Esophagus mucosa (tissue), 1 donor: Measurements from ENCODE around the gene EFNA5. TPM values are rescaled to one million over a fixed set of nuclear protein-coding genes. Genes with fewer than 3 reads are reported as not detected.
A peak's percentile ranks its signal among the peaks of the same experiment; 100 is the strongest.
"Not testable (repeated sequence)": the region's sequence is repeated elsewhere in the genome, so short reads cannot be mapped to it uniquely, and the experiment has no call there.

ENCODE experiments used
- ATAC-seq: fragments of 200-7000 bp; cut with Tn5 transposase; one replicate; pipeline ENCODE4 v1.9.1; 2020
- total RNA-seq: library from RNA; stranded (reverse); gene quantifications from one replicate; pipeline ENCODE4 v1.2.4, GENCODE V29; 2023
- donor health status: DM: yes; HTN: yes; CAD: no.

The EFNA5 gene
- total RNA-seq, 1 donor from 2014 or later: 29.7 TPM

DNA sequence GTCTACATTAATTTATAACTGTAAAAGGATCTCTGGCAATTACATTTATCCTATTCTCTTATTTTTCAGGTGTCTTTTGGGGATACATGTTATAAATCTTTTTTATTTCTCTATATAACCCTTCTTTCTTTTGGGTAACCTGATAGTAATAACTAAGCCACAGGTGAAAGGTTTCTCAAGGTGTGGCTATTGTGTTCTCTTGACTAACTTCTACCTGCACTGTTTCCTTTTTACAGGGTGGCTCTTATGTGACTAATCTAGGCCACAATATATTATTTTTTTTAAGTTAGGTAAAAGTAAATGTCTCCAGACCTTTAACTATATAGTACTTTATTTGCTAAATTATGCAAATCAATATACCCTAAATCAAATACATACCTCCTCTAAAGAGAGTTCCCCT lies 193.2 kb downstream of the EFNA5 start:
- peak; percentile 80 for ATAC-seq

DNA sequence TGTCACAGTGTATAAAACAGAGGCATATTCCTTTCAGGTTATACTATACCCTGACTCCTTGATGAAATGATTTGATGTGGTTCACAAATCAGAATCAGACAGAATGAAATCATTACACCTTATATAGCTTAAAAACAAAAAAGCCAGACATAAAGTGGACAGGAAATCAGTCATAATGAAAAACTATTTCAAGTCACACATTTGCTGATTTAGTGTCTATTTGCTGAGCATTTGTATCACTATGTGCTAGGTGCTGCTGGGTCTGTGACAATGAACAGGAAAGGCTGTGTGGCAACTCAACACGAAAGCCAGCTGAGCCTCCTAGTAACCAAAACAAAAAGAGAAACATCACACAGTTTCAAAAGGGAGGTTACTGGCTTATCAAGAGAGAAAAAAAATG lies 194.0 kb downstream of the EFNA5 start:
- peak; percentile 42 for ATAC-seq

DNA sequence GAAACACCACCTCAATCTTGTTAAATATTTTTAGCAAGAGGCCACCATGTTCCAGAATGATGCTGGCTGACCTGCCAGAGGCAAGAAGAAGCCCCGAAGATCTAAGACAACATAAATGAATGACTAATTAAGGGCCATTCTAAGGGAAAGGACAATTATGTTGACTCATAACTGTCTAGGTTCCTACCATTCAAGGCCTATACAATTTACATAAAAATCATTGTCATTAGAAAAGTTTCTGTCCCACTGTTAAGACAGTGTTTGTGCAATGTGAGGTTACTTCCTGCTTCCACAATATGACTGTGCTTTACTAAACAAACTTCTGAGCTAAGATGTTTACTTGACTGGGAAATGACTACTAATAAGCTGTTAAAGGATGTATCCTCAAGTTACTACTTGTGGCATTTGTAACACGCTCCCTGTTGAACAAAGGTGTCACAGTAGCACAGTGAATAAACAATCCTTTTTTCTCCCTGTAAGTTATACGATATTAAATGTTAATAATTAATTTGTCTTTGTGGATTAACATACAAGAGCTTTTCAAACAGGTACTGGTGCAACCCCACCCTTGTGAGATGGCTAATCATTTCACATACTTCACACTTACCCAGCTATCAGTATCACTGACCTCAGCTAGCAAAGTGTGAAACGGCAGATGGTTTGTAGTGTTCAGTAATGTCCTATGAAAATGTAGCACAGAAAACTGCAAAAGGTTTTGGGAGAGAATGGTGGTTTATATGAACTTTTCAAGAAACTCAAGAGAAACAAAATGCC lies 195.8 kb downstream of the EFNA5 start:
- peak; percentile 74 for ATAC-seq

DNA sequence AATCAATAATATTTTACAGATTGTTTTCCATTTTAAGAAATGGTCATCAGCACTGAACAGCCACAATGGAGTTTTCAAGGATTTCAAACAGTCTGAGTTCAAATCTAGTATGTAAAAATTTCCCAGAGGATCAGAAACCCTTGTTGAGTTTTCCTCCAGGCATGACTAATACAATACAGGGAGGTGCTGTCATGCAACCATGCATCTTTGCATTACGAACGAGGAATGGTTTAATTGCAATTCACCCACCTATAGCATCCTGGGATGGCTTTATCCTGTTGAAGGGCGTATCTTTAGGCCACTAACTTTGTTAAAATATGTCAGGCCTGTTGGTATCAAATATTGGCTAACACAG lies 196.4 kb downstream of the EFNA5 start:
- ATAC-seq: no peak

DNA sequence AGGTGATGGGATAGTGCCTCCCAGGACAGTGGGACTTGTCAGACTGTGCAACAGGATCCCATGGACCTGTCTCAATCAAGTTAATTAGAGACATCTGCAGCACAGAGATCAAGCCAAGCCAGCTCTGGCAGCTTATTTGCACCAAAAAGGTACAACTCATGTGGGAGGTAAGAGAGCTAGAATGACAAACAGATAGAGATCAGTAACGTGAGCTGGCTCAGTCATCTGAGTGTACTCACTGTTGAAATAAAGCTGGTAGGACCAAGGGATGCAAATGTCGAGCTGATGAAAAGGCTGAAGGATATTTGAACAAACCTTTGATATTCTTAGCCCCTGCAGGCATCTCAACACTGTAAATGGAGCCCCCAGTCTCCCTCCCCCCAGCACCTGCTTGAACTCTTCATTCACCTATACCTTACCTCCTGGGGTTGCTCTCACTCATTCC lies 198.1 kb downstream of the EFNA5 start:
- ATAC-seq: no peak

DNA sequence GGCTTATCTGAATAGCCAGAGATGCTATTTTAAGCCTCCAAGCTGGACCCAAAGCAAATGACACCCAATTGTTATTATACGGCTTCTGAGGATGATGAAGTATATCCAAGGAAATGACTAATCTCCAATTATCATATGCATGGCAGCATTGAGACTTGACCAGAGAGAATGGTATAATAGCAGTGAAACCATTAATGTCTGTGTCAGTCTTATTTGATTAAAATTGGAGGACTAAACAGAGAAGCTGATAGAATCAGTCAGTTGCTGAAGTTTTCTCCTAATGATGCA lies 200.5 kb downstream of the EFNA5 start:
- no peak for ATAC-seq

DNA sequence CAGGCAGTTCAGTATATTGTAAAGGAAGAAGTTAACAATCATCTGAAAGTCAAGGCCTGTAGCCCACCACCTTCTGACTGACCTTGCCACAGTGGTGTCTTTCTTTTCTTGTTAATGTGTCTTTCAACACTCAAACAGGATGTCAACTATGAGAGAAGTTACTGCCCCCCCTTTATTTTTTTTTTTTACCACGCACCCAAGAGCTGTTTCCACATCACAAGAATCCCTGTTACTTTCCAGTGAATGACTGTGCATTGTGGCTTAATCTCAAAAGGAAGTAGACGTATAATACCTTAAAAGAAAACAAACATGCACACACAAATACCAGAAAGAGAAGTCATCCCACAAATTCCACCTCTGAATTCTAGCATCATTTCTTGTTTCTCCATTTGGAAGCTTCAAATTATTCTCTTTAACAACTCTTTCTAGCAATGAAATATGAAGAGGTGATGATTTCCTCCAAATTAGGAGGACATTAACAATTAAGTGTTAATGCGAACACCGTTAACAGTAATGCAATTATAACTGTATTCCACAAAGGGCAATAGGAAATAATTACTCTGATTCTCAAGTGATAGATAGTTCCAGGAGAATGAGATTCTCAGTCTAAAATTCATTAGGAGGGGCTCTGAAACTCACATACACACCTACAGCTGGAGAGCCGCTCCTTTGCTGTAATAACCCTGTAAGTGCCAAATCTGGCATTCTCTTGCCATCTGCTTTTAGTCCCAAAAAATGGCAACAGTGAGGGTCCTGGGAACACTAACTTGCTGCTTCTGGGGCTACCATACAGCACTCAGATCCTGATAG lies 201.0 kb downstream of the EFNA5 start:
- peak; percentile 56 for ATAC-seq

DNA sequence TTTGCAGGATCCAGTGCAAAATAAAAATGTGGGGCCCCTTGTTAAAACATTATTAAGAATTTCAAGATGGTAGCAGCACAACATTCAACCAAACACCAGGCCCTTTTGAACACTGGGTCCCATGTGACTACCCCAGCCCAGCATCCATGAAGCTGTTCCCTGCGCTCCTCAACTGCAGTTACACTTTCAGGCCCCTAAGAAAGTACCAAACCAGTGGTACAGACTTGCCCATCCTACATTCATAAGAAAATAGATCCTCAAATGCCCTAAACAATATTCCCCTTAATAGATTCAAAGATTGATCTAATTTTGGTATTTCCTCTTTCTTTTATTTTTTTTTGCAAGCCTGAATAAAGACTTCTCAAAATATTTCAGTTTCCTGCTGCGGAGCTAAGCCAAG lies 201.7 kb downstream of the EFNA5 start:
- ATAC-seq: no peak

DNA sequence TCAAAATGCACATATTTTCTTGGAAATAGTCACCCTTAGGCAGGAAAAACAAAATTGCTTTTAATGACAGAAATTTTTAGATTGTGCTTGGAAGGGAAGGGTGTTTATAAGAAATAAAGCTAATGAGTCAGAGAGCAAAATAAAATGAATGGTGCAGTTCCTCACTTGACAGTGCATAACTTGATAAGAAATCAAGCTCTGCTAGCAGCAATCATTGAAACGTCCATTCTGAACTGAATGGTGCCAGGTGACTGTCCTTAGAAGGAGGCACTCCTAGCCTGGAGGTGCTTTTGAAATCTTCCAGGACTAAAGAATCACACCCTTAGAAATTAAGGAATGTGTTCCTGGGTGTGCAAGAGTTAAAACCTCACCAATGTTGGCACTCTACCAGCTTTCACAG lies 202.5 kb downstream of the EFNA5 start:
- no peak for ATAC-seq

DNA sequence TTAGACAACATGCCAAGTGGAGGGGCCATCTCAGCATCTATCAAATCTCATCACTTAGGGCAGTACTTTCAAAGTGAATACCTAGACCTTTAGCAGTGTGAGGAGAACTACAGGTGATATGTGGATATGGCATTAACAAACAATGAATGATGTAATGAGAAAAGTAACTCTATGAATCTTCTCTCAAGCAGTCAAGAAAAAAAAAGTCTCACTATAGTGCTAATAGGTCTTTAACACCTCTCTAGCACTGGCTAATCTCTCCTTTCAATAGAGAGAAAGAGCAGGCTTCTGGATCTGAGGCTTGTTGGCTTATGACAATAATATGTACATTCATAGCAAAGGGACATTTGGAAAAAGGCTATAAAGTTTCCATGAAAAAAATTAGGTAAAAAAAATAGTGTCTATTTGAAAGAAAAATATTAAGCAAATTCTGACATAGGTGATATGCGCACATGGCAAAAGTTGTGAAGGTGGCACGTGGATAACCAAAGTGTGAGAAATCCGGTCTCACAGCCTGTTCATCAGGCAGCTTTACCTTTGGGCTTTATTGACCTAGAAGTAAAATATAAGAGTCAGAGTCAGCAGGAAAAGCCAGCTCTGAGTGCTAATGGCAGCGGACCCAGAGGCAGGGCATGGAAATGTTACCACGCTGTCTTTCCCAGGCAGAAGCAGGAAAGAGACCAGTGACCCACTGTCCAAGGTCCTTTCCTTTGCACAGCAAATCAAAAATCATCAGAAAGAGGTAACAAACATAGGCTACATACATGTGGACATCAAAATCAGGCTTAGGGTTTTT lies 203.4 kb downstream of the EFNA5 start:
- ATAC-seq: peak; percentile 52

DNA sequence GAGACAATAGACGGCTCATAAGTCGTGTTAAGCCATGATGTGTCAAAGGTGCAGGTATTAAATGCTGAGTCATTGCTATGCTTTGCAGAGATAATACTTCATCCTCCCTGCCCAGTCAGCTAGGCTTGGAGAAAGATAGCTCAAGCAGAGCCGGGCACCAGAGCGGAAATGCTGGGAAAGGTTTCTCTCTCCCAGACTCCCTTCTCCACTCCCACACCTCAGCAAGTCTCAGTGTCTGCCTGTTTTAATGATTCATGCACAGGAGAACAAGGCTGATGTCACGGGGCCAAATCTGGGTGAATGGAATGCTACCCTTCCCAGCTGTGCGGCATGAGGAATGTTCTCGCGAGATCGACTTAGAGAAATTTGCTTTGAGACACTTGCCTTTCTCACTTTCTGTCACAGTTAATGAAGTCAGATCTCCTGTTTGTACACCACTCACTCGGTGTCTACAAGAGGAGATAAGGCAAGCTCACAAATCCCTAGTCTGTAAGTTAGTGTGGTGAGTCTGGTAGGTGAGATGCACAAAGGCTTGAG lies 204.4 kb downstream of the EFNA5 start:
- peak; percentile 94 for ATAC-seq

DNA sequence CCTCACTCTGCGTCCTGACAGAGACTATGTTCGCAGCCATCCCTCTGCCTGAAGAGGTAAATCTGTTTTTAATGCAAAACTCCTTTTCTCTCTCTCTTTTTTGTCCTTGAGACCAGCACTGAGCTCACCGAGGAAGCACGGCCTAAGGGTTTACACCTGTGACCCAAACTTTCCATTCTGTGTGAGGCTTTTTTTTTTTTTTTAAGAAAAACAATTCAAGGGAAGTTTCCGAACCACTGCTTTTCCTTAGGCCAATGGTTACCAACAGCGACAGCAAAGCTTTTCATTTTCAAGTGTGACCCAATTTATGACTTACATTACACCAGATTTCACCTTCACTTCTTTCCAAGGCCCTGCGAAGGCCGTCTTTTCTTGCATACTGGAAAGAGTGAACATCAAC lies 205.9 kb downstream of the EFNA5 start:
- ATAC-seq: no peak

DNA sequence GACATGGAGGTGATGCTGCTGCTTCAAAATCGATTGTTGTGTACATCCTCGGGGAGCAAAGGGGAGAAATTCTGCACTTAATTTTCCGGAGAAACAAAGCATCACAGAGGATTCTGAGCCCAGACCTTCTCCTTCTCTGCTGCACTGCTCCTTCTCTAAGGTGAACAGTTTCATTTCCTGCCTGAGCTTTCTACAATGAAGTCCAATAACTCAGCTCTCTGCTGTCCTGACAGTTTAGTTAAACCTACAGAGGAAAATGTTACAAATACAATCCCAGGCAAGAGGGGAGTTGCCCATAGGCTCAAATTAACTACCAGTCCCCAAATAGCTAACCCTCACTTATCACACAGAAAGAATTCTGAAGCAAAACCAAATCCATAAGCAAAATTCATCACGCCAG lies 206.3 kb downstream of the EFNA5 start:
- no peak for ATAC-seq

DNA sequence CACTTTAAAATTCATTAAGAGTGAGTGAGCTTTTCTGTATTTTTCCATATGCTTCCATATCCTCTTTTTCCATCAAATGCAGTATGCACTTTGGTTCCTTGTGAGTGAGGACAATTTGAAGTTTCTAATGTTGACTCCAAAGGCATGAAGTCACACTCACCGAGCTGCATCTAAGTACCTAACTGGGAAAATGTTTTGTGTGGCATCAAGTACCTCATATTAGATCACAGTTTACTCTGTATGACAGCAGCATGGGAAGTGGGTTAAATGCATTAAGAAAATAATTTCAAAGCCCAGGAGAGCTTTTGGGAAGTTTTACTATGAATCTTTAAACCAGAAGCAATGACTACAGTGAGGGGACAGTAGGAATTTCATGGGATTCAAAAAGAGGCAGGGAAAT lies 207.0 kb downstream of the EFNA5 start:
- no peak for ATAC-seq

DNA sequence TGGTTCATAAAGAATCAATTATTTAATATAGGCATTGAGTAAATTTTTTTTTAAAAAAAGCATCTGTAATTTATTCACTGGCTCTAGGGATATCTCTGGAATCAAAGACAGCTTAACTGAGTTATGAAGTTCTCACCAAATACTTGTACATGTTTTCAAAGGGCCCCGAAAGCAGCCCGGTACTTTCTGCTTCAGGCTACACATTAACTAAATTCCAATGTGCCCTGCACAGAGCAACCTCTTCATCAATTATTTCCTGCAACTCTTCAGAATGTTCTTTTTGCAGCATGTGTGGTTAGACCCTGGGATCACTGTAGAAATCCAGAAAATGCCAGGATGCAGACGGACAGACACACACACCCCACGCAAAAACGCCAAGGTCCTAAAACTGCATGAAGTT lies 209.0 kb downstream of the EFNA5 start:
- ATAC-seq: no peak

DNA sequence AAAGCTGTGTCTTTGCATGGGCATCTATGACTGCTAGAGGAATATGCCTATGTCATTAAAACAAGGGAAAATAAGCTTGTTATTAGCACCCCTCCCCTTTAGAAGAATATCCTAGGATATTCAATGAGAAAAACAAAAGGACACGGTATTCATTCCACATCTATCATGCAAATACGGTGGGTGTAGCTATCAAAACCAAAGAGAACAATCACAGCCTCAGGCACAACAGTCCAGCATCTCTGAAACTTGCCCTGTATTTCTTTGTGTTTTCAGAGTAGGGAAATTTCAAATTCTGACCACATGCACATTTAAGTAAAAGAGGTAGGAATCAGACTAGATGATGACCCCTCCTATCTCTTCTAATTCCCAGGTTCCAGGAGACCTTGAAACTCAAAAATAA lies 209.9 kb downstream of the EFNA5 start:
- no peak for ATAC-seq

DNA sequence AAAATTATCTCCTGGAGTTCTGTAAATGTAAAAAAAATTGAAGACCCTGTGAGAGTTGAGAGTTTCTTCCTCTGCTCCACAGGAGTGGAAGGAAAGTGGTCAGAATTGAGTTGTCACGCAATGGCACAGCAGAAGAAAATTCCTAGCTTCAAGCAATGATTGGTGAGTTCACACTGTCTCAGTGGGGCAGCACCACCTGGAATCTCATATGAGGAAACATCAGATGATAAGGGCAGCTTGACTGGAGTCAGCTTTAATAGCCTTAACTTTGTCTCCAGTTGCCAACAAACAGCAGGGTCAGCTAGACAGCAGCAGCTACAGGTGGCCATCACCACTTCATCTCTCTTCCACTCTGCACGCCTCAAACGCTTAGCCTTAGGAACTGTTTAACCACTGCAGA lies 211.1 kb downstream of the EFNA5 start:
- no peak for ATAC-seq

DNA sequence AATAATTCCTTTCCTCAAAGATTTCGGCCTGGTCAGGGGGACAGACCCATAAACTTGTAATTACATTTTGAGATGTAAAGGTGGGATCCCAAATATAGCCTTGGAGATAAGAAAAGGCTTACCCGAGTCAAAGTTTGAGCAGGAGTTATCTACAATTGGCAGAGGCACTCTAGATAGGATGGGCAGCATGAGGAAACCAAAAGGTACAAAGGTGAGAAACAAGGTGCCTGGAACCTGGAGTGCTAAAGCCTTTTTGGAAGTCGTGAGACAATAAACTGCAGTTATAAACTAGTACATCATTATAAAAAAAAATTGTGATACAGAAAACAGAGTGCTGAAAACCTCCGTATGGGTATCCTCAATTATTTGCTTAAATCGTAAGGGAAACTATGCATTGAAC lies 212.4 kb downstream of the EFNA5 start:
- no peak for ATAC-seq

DNA sequence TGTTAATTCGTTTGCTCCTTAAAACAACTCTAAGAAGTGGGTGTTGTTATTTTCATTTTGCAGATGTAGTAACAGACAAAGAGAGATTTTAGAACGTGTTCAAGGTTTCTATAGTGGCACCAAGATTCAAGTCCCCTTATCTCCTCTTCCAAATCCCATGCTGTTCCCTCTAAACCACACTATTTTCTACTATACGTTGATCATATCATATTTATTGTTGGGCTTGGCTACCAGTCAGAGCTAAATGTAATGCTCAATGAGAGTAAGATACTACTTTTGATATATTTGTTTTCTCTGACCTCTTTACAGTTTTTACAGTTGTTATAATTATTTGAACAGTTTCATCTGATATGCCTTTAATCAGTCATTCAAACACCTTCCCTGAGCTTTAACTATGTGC lies 212.9 kb downstream of the EFNA5 start:
- ATAC-seq: no peak

DNA sequence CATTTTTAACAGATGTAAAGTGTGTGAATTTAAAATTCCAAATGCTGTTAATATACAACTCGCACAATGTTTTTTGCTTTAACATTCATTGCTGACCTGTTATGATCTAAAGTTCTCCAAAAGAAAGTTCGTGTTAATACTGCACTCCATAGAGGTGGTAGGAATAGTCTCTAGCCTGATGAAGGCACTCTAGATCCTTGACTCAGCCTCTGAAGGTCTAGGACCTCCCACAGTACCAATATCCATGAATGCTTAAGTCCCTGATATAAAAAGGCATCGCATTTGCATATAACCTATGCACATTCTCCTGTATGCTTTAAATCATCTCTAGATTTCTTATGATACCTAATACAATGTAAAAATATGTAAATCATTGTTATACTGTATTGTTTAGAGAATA lies 213.6 kb downstream of the EFNA5 start:
- ATAC-seq: no peak

DNA sequence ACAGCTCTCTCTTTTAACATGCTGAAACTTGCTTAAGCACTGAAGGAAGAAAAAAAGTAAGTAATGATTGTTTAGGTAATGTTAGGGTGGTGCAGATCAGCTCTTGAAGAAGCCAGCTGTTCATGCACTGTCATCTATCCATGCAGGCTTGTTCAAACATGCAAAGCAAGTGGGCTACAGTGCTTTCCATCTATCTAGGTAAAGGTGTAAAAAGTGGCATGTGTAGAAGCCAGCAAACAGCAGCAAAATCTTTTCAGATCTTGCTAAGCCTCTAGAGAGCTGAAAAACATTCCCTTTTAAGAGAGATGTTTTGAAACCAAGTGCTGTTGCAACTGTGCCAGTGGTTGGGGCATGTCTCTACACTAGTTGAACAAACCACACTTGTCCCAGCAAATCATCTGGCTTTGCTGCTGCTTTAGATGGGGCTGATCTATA lies 214.4 kb downstream of the EFNA5 start:
- ATAC-seq: peak; percentile 85

DNA sequence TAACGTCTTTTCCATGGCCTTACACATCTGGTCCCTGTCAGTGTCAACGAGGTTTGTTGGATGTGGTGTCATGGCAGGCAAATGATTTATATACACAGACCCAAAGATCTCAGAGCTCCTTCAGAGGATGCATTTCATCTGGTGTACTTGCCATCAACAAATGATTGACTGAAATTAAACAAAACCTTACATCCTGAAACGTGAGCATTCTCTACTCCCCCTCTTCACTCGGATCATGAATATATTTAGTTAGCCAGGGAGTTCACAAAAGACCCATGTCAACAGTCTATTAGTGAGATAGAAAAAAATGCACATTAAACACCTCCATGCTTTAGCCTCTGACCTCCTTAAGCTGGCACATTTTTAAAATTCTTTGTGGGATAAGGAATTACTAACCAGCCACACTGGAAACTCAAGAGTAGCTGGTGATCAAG lies 215.6 kb downstream of the EFNA5 start:
- ATAC-seq: peak; percentile 19

DNA sequence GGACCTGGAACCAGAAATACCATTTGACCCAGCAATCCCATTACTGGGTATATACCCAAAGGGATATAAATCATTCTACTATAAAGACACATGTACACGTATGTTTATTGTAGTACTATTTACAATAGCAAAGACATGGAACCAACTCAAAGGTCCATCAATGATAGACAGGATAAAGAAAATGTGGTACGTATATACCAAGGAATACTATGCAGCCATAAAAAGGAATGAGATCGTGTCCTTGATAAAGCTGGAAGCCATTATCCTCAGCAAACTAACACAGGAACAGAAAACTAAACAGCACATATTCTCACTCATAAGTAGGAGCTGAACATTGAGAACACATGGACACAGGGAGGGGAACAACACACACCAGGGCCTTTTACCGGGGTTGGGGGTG lies 218.9 kb downstream of the EFNA5 start:
- not testable (repeated sequence) for ATAC-seq
